GM12892 (cell line): ENCODE measurements around the gene DIAPH1.

ENCODE experiments used
- POLR2A ChIP-seq: IDR thresholded peaks from 2 replicates; pipeline ENCODE4 v1.6.1; 2011; ENCODE audit warnings: low read depth, low read length, control low read depth
- POLR2AphosphoS5 ChIP-seq: IDR thresholded peaks from 2 replicates; pipeline ENCODE4 v1.6.1; 2011; ENCODE audit warnings: low read depth, low read length, control low read depth
- TAF1 ChIP-seq: IDR thresholded peaks from 2 replicates; pipeline ENCODE4 v1.6.1; 2011; ENCODE audit warnings: low read depth, mild to moderate bottlenecking, control low read depth, low read length, borderline replicate concordance

DNA sequence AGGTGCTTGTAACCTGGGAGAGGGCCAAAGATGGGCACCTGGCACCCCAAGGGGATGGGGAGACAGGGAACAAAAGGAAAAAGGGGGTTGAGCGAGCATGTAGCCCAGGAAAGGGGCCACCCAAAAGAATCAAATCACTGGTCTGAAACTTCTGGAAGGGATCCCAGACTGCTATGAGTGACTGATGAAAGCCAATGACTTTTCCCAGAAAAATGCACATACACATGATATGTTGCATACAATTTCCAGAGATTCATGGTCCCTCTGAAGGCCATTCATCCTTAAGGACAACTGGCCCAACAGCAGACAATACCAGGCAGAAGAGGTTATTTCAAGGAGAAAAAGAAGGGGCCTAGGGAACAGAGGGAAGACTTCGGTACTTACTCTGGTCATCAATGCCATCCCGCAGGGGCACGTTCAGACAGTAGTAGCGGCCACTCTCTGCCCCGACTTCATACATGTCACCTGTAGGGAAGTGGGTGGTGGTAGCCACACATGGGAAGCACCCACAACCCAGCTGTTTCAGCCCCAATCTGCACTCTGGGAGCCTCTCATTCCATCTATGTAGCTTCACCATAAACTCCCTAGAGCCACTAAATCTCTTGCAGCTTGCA is 9.5 kb upstream of the DIAPH1 start:
- TF ChIP-seq POLR2A (no peak), POLR2AphosphoS5 (no peak), TAF1 (no peak)
